Smooth muscle cell (in vitro differentiated cells): ENCODE measurements around the gene IRX2. TPM values are rescaled to one million over a fixed set of nuclear protein-coding genes. Genes with fewer than 3 reads are reported as not detected.

Experiments
- DNase-seq: peaks from one replicate; lab custom pipeline; 2025; ENCODE audit not compliant: unreplicated experiment; lab: John Stamatoyannopoulos, UW
- H2AFZ ChIP-seq: fragments of 200-600 bp; sonication (generic); 2 replicates; pipeline ENCODE4 v1.6.0; 2016; ENCODE audit warnings: antibody characterized with exemption, low read depth, mild to moderate bottlenecking
- H3F3A ChIP-seq: fragments of 200-600 bp; sonication (generic); 2 replicates; pipeline ENCODE4 v1.6.0; 2017; ENCODE audit warnings: antibody characterized with exemption, low read depth
- H3K27ac ChIP-seq: fragments of 200-600 bp; sonication (generic); 2 replicates; pipeline ENCODE4 v1.5.1; 2016; ENCODE audit warnings: low read depth, mild to moderate bottlenecking
- H3K27me3 ChIP-seq: fragments of 200-600 bp; sonication (generic); 2 replicates; pipeline ENCODE4 v1.6.1; 2016; ENCODE audit warnings: low read depth, mild to moderate bottlenecking
- H3K36me3 ChIP-seq: fragments of 200-600 bp; sonication (generic); 2 replicates; pipeline ENCODE4 v1.5.1; 2016; ENCODE audit warnings: low read depth
- H3K4me1 ChIP-seq: fragments of 200-600 bp; sonication (generic); 2 replicates; pipeline ENCODE4 v1.5.1; 2016; ENCODE audit warnings: low read depth
- H3K4me2 ChIP-seq: fragments of 200-600 bp; sonication (generic); 2 replicates; pipeline ENCODE4 v1.6.0; 2016; ENCODE audit warnings: mild to moderate bottlenecking
- H3K4me3 ChIP-seq: fragments of 200-600 bp; sonication (generic); 2 replicates; pipeline ENCODE4 v1.5.1; 2016; ENCODE audit warnings: mild to moderate bottlenecking
- H3K79me2 ChIP-seq: fragments of 200-600 bp; sonication (generic); 2 replicates; pipeline ENCODE4 v1.6.0; 2016; ENCODE audit warnings: low read depth, mild to moderate bottlenecking
- H3K9ac ChIP-seq: fragments of 200-600 bp; sonication (generic); 2 replicates; pipeline ENCODE4 v1.6.0; 2016; ENCODE audit warnings: low read depth
- H3K9me3 ChIP-seq: fragments of 200-600 bp; sonication (generic); replicated peaks from 2 replicates; pipeline ENCODE4 v1.5.1; 2016; ENCODE audit warnings: low read depth
- H4K20me1 ChIP-seq: fragments of 200-600 bp; sonication (generic); 2 replicates; pipeline ENCODE4 v1.6.0; 2016; ENCODE audit warnings: low read depth
- WGBS: methylation state at CpG from one replicate; pipeline ENCODE4 v1.1.7; 2016; ENCODE audit warnings: low lambda C conversion rate; 5-methylcytosine and 5-hydroxymethylcytosine counted together
- polyA plus RNA-seq: library from polyadenylated mRNA; unstranded; fragments of >200 nt; fragmentation: Nextera tagmentation; extraction: Ambion mirVana; gene quantifications from 2 replicates; pipeline ENCODE4 v1.2.1, GENCODE V29; 2016
- total RNA-seq: library from RNA; depleted of rRNA; stranded (reverse); fragments of >200 nt; gene quantifications from 2 replicates; pipeline ENCODE4 v1.2.3, GENCODE V29; 2014
- TF ChIP-seq, protein P1 (sequence below): fragments of 200-600 bp; sonication (generic); IDR thresholded peaks from 2 replicates; pipeline ENCODE4 v1.5.1; 2017; ENCODE audit warnings: borderline replicate concordance, mild to moderate bottlenecking, antibody characterized with exemption; ENCODE audit not compliant: insufficient read depth, poor library complexity, severe bottlenecking

IRX2 gene
- total and polyA plus RNA-seq, 2 experiments from 2014 or later = 0.67 to 1.1 TPM

DNA sequence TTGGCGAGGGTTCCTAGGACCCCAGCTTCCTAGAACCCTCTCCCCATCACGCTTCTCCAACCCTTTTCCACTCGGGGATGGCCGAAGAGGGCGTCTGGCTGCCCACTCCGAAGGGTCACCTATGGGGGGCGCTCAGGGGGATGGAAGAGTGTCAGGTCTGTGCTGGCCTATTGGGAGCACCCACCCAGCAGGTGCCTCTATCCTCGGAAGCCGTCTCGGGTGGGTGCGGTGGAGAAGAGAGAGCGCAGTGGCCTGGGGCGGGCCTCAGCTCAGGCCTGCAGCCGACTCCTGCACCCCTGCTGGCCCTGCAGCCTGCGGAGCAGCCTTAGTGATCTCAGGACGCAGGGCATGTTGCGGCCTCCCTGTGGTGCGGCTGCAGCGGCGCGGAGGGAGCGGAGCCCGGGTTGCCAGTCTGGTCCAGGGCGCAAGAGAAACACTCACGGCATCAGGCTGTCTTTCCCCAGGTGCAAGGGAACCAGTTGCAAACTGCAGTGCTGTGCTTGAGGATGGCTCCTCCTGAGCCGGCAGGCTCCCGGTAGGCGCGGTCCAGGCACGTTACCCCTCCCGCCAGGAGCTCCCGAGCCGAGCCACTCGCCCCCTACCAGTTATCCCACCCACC is 1.5 kb upstream of the IRX2 start:
- peak overlapping the region; percentile 86 for H3K4me2 ChIP-seq
- peaks cover 15% of the 10 kb centered on the region for H3K4me1 ChIP-seq
- DNase-seq = no peak
- H3K79me2 ChIP-seq = no peaks in the 10 kb centered on the region
- TF ChIP-seq, protein P1, sequence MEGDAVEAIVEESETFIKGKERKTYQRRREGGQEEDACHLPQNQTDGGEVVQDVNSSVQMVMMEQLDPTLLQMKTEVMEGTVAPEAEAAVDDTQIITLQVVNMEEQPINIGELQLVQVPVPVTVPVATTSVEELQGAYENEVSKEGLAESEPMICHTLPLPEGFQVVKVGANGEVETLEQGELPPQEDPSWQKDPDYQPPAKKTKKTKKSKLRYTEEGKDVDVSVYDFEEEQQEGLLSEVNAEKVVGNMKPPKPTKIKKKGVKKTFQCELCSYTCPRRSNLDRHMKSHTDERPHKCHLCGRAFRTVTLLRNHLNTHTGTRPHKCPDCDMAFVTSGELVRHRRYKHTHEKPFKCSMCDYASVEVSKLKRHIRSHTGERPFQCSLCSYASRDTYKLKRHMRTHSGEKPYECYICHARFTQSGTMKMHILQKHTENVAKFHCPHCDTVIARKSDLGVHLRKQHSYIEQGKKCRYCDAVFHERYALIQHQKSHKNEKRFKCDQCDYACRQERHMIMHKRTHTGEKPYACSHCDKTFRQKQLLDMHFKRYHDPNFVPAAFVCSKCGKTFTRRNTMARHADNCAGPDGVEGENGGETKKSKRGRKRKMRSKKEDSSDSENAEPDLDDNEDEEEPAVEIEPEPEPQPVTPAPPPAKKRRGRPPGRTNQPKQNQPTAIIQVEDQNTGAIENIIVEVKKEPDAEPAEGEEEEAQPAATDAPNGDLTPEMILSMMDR = no peak
- no peak overlapping the region for H2AFZ ChIP-seq
- H3K27me3 ChIP-seq = peaks cover 62% of the 10 kb centered on the region
- H3K27ac ChIP-seq = no peak overlapping the region
- no peaks in the 10 kb centered on the region for H3F3A ChIP-seq
- H3K9me3 ChIP-seq = no peaks in the 10 kb centered on the region
- peak overlapping the region; percentile 60 for H3K4me3 ChIP-seq
- peaks cover 9% of the 10 kb centered on the region for H4K20me1 ChIP-seq
- no peak overlapping the region for H3K9ac ChIP-seq
- 6% methylated on average over 27 of the region's 34 CpGs for WGBS
- H3K36me3 ChIP-seq = no peaks in the 10 kb centered on the region

DNA sequence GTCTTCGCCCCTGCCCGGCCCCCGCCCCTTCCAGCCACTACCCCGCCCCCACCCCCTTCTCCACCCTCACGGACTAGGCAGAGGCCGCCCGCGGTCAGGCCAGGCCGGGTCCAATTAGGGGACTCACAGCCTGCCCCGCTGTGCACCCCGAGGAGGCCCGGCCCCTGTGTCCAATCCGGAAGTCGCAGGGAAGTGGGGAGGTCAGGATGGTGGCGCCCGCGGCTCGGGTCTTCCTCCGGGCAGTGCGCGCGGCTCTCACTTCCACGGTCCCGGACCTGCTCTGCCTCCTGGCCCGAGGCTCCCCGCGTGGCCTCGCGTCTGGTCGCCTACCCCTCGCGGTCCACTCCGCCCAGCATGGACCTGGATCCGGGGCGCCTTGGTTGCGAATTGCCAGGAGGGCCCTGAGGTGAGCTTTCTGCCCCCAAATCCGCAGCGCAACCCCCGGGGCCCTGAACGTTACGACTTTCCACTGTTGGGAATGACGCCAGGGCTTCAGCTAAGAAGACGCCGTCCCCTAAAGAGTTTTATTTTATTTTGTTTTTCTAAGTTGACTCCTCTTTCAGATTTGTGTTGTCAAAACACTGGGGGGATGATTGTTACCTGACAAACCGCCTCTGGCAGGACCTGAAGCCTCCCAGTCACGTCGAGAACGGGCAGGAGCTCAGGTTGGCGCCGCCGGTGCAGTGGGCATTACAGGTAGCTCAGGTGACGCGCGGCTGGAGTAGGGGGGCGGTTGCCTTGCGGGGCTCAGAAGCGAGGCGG is 763 bp upstream of the IRX2 start:
- Histone ChIP-seq H3K27ac (no peak overlapping the region), H3K4me3 (peak overlapping the region; percentile 60), H3K4me1 (peaks cover 15% of the 10 kb centered on the region), H3K9ac (no peak overlapping the region), H3K79me2 (no peaks in the 10 kb centered on the region), H3K4me2 (peak overlapping the region; percentile 86), H3K9me3 (no peaks in the 10 kb centered on the region), H2AFZ (peak overlapping the region; percentile 72), H4K20me1 (peaks cover 16% of the 10 kb centered on the region), H3K27me3 (peaks cover 60% of the 10 kb centered on the region), H3F3A (no peaks in the 10 kb centered on the region), H3K36me3 (no peaks in the 10 kb centered on the region)
- 2% methylated on average over 52 of the region's 58 CpGs for WGBS
- TF ChIP-seq, protein P1 = no peak
- no peak for DNase-seq

DNA sequence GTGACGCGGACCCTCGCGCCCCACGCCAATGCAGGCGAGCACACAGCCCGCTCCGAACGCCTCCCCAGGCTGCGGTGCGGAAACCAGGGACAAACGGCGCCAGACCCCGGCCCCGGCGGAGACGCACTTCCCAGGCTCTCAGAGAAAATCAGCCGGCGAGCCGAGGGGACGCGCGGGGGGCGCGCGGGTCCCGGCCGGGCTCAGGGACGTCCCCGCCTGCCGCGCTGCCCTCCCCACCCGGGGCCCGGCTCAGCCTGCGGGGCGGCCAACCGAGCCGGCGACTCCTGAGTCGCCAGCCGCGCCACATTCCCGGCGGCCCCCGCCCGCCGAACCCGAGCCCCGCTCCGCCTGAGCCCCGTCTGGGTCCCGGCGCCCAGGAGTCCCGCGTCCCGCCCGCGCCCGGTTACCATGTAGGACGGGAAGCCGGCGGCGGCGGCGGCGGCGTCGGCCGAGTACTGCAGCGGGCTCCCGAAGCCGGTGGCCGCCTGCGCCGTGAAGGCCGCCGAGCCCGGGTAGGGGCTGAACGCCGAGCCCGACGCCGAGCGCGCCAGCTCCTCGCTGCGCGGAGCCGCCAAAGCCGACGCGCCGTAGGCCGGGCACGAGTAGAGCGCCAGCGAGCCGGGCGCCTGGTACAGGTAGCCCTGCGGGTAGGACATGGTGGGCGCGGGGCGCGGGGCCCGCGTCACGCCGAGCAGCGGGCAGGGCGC is 566 bp downstream of the IRX2 start:
- H3F3A ChIP-seq = no peaks in the 10 kb centered on the region
- peaks cover 48% of the 10 kb centered on the region for H3K27me3 ChIP-seq
- H3K79me2 ChIP-seq = no peaks in the 10 kb centered on the region
- DNase-seq = no peak
- WGBS = under 1% methylated on average over 62 of the region's 110 CpGs
- no peaks in the 10 kb centered on the region for H3K36me3 ChIP-seq
- no peaks in the 10 kb centered on the region for H3K9me3 ChIP-seq
- peak overlapping the region; percentile 66 for H2AFZ ChIP-seq
- no peak overlapping the region for H3K27ac ChIP-seq
- peak overlapping the region; percentile 82 for H3K4me2 ChIP-seq
- no peak overlapping the region for H3K9ac ChIP-seq
- peaks cover 10% of the 10 kb centered on the region for H3K4me1 ChIP-seq
- H3K4me3 ChIP-seq = peak overlapping the region; percentile 63
- peaks cover 16% of the 10 kb centered on the region for H4K20me1 ChIP-seq
- TF ChIP-seq, protein P1 = no peak
